HG03280 (cell line): ENCODE data around the gene STK39.
"Not testable (repeated sequence)": the region's sequence is repeated elsewhere in the genome, so short reads cannot be mapped to it uniquely, and the experiment has no call there.

Experiments
- ATAC-seq: cut with Tn5 transposase; IDR thresholded peaks from one replicate; pipeline ENCODE4 v1.9.1; 2021; ENCODE audit warnings: mild to moderate bottlenecking, moderate library complexity; ENCODE audit not compliant: unreplicated experiment

STK39 gene

GRCh38 chr2:168105127-168105683 lies 142.2 kb downstream of the STK39 start:
- ATAC-seq, result no peak

- ATAC-seq, result no peak
Measured at GRCh38 chr2:168097431-168097830, 150.0 kb downstream of the STK39 start.

GRCh38 chr2:168096158-168096557 lies 151.2 kb downstream of the STK39 start:
- ATAC-seq, result no peak

- ATAC-seq, result no peak
Measured at GRCh38 chr2:168091986-168092385, 155.4 kb downstream of the STK39 start.

GRCh38 chr2:168090366-168091135 lies 156.8 kb downstream of the STK39 start:
- ATAC-seq, result peak; percentile 86

- ATAC-seq, result no peak
Measured at GRCh38 chr2:168089200-168089599, 158.2 kb downstream of the STK39 start.

GRCh38 chr2:168087401-168087800 lies 160.0 kb downstream of the STK39 start:
- no peak for ATAC-seq

GRCh38 chr2:168086851-168087250 lies 160.5 kb downstream of the STK39 start:
- ATAC-seq, result no peak

GRCh38 chr2:168085801-168086361 lies 161.5 kb downstream of the STK39 start:
- no peak for ATAC-seq

- no peak for ATAC-seq
Measured at GRCh38 chr2:168084288-168084687, 163.1 kb downstream of the STK39 start.

- not testable (repeated sequence) for ATAC-seq
Measured at GRCh38 chr2:168081452-168081851, 165.9 kb downstream of the STK39 start.

GRCh38 chr2:168079236-168079635 lies 168.2 kb downstream of the STK39 start:
- no peak for ATAC-seq

- ATAC-seq, result no peak
Measured at GRCh38 chr2:168076731-168077130, 170.7 kb downstream of the STK39 start.

- ATAC-seq, result no peak
Measured at GRCh38 chr2:168075446-168075845, 171.9 kb downstream of the STK39 start.

GRCh38 chr2:168072626-168073303 lies 174.6 kb downstream of the STK39 start:
- ATAC-seq, result no peak

- ATAC-seq, result no peak
Measured at GRCh38 chr2:168064011-168064998, 183.1 kb downstream of the STK39 start.

GRCh38 chr2:168062936-168063335 lies 184.5 kb downstream of the STK39 start:
- no peak for ATAC-seq

GRCh38 chr2:168062054-168062453 lies 185.3 kb downstream of the STK39 start:
- ATAC-seq, result no peak

- no peak for ATAC-seq
Measured at GRCh38 chr2:168060986-168061750, 186.2 kb downstream of the STK39 start.

GRCh38 chr2:168059758-168060157 lies 187.6 kb downstream of the STK39 start:
- ATAC-seq, result no peak
